ENCODE measurements around the gene ACTL10. TPM values are rescaled to one million over a fixed set of nuclear protein-coding genes. Genes with fewer than 3 reads are reported as not detected.
"Not testable (repeated sequence)": the region's sequence is repeated elsewhere in the genome, so short reads cannot be mapped to it uniquely, and the experiment has no call there.

Gene ACTL10
- total and polyA plus RNA-seq, 2 of the 4 experiments (the other 2 are of a cell fraction) = 0.18 to 0.43 TPM

DNA sequence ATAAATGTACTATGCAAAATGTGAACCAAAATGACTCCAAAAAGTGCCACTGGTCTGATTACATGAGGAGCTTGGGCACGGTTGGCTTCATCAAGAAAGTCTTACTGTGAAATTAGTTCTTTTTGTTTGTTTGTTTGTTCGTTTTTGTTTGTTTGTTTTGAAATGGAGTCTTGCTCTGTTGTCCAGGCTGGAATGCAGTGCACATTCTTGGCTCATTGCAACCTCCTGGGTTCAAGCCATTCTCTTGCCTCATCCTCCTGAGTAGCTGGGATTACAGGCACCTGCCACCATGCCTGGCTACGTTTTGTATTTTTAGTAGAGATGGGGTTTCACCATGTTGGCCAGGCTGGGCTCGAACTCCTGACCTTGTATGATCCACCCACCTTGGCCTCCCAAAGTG is 34.8 kb upstream of the ACTL10 start:
- H3K4me3 ChIP-seq (ENCODE audit: insufficient read depth, low read depth, low read length); in situ Hi-C loops (cut with MboI; ENCODE audit: low sequenced_read_pairs); BruUV-seq (replicated peaks); DNase-seq; H3K79me1 ChIP-seq (ENCODE audit: low read depth in 1 of 2, low read length in 2 of 2); CTCF ChIA-PET; H3K4me1 ChIP-seq (ENCODE audit: control insufficient read depth, insufficient read depth, low read length); H2BK5ac ChIP-seq (ENCODE audit: low read depth, low read length, poor library complexity, severe bottlenecking); H3K27me3 ChIP-seq (ENCODE audit: control insufficient read depth, insufficient read depth, low read length); H3K4me2 ChIP-seq (ENCODE audit: low read depth, low read length); H3K9ac ChIP-seq (ENCODE audit: low read depth, low read length); H3K14ac ChIP-seq (replicated peaks; ENCODE audit: low read depth, low read length); ATAC-seq (ENCODE audit: low read depth); H3K18ac ChIP-seq (ENCODE audit: low read depth, low read length); H2BK20ac ChIP-seq (ENCODE audit: low read depth, low read length); H3K56ac ChIP-seq (ENCODE audit: extremely low read depth, insufficient read depth, low read length); POLR2A ChIA-PET (ENCODE audit: unreplicated experiment); dilution Hi-C loops (cut with HindIII; ENCODE audit: low sequenced_read_pairs, unreplicated experiment); intact Hi-C loops (cut with micrococcal nuclease); H2BK15ac ChIP-seq (ENCODE audit: low read depth, low read length); H3K23ac ChIP-seq (ENCODE audit: low read depth, low read length); H3K4ac ChIP-seq (ENCODE audit: low read depth, low read length); H2AK5ac ChIP-seq (ENCODE audit: low read depth, low read length); H4K20me1 ChIP-seq (ENCODE audit: insufficient read depth, low read length); H2AK9ac ChIP-seq (replicated peaks; ENCODE audit: low read depth, low read length, poor library complexity); H3K9me3 ChIP-seq (ENCODE audit: control insufficient read depth, insufficient read depth, low read length); H4K5ac ChIP-seq (ENCODE audit: low read depth, low read length); H2AFZ ChIP-seq (replicated peaks; ENCODE audit: low read length, poor library complexity); H4K8ac ChIP-seq (ENCODE audit: low read depth in 2 of 2, low read length in 2 of 2); H4K91ac ChIP-seq (ENCODE audit: insufficient read depth, low read depth, low read length); H2BK120ac ChIP-seq (ENCODE audit: low read depth, low read length); H3K27ac ChIP-seq (ENCODE audit: insufficient read depth, low read length): not testable (repeated sequence)
- peaks cover 15% of the 10 kb centered on the region; the same call in 1 of the 2 replicates for H3K9me1 ChIP-seq (ENCODE audit: insufficient read depth, low read length)
- H3K36me3 ChIP-seq (ENCODE audit: control insufficient read depth, insufficient read depth, low read length) = peaks cover 45% of the 10 kb centered on the region
- no CpG with 5 or more reads among the region's 4 CpGs for WGBS, 2 experiments (ENCODE audit: extremely low coverage in 2 of 2, insufficient read length in 1 of 2)
